Activated T-cell treated with anti-CD3 and anti-CD28 coated beads for 1 hour (primary cell): ENCODE data around the gene SDK2.

ENCODE experiments used
- DNase-seq: peaks from one replicate; pipeline ENCODE4 v3.0.0-alpha.2; 2020; ENCODE audit warnings: low read depth

The SDK2 gene

GRCh38 chr17:73390221-73390620 is 254.0 kb downstream of the SDK2 start:
- DNase-seq: no peak

GRCh38 chr17:73389411-73389810 is 254.8 kb downstream of the SDK2 start:
- no peak for DNase-seq

DNA sequence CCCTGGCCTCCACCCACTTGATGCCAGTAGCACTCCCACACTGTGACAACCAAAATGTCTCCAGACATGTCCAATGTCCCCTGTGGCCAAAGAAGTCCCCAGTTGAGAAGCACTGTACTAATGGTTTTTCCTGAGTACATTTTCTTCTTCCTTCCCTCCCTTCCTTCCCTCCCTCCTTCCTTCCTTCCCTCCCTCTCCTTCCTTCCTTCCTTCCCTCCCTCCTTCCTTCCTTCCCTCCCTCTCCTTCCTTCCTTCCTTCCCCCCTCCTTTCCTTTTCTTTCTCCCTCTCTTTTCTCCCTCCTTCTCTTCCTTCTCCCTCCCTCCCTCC is 255.7 kb downstream of the SDK2 start:
- DNase-seq: no peak

DNA sequence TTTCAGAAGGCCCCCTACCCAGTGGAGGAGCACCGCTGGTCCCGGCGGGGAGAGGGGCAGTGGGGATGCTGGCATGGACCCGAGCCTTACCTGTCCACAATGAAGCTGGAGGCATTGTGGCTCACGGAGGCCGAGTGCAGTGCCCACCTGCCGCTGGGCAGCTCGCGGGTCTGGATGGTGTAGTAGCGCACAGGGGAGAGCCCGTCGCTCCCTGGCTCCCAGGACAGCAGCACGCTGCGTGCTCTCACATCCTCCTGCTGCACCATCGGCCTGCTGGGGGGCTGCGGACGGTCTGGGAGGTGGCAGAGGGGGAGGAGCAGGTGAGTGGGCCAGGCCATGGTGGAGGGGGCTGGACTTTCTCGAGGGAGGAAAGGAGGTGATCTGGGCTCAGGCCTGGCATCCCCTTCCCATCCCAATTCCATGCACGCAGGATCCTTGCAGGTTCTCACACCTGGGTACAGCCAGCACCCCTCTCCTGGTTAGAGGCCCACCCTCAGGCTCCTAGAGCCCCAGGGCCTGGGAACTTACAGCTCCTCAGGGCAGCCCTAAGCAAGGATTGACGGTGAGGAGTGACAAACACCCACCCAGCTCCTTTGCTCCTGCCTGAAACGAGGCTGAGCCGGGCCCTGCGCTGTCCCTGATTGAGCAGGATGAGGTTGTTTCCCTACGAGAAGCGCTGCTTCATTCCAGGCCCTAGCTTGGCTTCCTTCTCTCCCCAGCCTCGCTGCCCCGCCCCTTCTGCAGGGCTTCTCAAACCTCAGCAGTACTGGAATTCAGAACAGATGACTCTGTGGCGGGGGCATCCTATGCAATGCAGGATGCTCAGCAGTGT is 256.3 kb downstream of the SDK2 start:
- DNase-seq: no peak

- DNase-seq: no peak
Observed at GRCh38 chr17:73386561-73386960, 257.7 kb downstream of the SDK2 start.

GRCh38 chr17:73384926-73385325 is 259.3 kb downstream of the SDK2 start:
- DNase-seq: no peak

- DNase-seq: no peak
Observed at GRCh38 chr17:73380439-73381106, 263.7 kb downstream of the SDK2 start.

GRCh38 chr17:73379826-73380225 is 264.4 kb downstream of the SDK2 start:
- DNase-seq: no peak

DNA sequence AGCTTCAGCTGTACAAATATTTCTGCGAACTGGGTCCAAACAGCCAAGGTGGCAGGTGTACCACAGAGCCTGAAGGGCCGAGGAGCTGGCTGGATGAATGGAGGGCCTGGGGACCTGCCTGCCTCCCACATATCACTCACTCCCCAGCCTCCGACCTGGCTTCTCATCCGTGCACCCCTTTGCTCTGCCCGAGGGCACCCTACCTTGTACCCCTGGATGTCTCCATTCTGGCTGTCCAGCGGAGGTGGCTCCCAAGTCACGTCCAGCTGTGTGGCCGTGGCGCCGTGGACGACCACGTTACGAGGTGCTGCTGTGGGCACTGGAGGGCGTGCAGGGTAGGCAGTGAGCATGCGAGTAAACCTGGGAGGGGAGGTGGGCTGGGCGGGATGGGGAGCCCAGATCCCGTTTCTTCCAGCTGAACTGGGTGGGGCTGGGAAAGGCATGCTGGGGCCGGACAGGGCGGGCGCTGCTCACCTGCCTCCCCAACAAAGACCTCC is 265.2 kb downstream of the SDK2 start:
- no peak for DNase-seq

- DNase-seq: no peak
Observed at GRCh38 chr17:73376636-73377035, 267.6 kb downstream of the SDK2 start.

DNA sequence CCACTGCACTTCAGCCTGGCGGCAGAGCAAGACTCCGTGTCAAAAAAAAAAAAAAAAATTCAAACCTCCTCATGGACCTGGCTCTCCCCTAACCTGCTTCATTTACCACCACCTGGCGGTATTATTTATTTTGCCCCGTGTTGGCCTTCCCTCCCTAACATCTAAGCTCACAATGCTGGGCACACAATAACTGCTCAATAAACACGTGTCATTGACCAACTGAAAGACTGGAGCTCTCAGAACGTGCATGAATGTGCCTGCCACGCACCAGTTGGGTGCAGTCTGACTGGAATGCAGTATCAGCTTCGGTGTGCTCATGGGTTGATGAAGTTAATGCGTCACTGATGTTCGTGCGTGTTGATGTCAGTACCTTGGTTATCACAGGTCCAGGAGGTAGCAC is 268.1 kb downstream of the SDK2 start:
- no peak for DNase-seq

- no peak for DNase-seq
Observed at GRCh38 chr17:73371836-73372235, 272.4 kb downstream of the SDK2 start.

- no peak for DNase-seq
Observed at GRCh38 chr17:73371285-73371684, 273.0 kb downstream of the SDK2 start.

- DNase-seq: peak; percentile 76
Observed at GRCh38 chr17:73369817-73370490, 274.3 kb downstream of the SDK2 start.

DNA sequence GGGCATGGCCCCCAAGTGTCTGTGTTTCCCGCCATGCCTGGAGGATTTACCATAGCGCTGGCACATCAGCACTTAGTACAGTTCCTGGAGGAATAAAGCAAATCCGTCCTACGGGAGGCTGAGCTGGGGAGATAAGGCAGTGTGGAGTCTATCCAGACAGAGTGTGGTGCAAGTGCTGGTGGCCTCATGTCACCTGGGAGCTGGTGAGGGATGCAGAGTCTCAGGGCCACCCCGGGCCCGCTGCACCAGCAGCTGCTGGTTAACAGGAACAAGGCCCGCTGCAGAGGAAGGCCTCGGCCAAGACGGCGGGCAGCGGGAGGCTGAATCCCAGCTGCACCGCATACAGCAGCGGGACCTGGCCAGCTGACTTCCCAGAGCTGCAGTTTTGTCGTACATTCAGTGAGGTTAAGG is 275.1 kb downstream of the SDK2 start:
- DNase-seq: no peak

DNA sequence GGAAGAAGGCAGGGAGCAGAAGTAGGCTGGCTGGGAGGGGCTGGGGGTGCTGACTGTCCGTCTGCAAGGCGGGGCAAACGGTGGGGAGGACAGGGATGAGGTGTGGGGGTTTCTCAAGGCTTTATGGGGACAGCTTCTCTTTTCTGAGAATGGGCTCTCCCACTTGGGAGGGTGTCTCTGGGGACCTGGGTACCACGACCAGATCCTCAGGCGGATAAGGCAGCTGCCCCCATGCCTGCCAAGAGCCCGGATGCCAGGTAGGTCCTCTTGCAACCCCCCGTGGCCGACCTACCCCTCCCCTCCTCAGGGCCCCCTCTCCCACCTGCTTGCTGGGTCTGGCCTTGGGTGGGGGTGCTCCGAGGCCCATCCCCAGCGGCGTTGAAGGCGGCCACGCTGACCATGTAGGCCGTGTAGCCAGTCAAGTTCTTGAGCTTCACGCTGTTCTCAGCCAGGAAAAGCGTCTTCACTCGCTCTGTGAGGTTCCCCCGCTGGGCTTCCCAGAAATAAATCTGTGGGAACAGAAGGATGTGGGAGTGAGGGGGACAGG is 276.1 kb downstream of the SDK2 start:
- no peak for DNase-seq

DNA sequence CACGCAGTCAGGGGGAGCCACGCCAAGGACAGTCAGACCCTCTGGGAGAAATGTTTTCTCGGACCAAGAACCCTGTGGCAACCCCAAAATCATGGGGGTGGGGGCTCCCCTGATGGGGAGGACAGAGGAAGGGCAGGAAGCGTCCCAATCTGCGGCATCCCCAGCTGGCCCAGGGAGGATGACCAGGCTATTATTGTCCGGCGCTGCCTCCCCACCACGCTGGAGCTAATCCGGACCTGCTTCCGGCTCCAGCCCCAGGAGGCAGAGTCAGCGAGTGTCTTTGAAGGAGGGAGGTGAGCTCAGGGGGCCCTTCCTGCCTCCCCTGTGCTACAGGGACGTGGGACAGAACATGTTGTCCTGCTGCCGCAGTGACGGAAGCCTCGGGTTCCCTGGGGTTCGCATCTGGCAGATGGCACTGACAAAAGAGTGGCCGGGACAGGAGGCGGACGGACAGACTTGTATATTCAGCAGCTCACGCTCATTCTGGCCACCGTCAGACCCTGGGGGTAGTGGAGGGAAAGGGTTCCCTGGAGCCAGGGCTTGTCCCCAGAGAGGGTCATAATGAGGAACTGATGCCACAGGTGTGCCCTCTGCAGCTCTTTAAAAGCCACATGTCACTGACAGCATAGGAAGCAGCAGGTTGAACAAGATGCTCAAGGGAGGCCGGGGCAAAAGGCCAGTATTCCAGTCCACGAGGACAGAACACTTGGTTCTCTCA is 278.2 kb downstream of the SDK2 start:
- no peak for DNase-seq

DNA sequence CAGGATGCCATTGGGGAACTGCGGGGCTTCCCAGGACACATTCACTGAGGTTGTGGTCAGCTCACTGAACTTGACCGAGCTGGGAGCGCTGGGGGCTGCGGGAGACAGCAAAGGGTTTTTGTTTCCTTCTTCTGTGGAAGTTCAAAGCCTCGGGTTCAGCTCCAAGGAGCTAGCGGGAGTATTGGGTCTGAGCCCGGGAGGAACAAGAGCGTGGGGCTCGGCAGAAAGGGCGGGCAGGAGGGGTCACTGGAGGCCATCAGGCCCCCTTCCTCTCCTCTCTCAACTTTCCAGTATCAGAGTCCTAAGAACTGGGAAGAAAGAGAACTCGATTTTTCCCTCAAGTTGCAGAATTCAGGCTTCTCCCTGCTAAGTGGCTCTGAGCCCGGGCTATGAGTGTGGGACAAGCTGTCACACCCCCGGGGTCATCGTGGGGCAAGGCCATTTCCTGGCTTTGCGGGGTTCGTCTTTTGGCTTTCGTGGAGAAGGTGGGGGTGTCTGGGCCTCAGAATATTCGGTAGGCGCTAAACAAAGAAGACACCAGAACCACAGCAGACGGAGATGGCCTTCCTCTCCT is 278.9 kb downstream of the SDK2 start:
- DNase-seq: no peak

DNA sequence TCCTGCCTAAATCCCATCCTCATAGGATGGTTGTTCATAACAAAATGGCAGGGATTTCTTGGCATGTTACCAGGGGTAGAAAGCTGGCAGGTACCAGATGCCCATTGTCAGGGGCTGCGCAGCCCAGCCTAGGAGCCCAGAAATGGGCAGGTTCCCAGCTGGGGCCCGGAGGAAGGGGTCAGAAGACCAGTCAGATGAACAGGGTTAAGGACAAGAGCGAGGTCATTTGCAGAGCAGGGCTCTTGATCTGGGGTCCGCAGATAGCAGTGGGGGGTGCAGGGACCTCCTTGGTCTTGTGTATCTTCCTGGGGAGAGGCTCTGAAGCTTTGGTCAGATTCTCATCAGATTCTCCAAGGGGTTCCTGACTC is 280.1 kb downstream of the SDK2 start:
- DNase-seq: no peak

- no peak for DNase-seq
Observed at GRCh38 chr17:73363442-73364154, 280.6 kb downstream of the SDK2 start.

DNA sequence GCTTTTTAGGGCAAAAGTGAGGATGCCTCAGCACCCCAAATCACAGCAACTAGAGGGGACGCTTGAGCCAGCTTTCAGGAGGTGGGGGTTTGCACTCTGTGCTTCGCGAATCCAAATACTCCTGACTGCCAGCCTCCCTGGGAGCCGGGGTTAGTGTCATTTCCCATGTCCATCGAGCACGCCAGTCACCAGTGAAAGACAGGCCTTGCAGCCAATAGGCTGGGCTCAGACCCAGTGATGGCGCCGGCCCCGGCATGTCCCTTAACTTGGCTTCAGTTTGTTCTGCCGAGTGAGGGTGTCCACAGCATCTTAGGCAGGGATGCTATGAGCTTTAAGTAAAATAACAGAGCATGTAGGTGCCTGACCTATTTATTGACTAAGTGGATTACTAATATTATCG is 281.5 kb downstream of the SDK2 start:
- DNase-seq: no peak
